ENCODE data around the gene TMEM151B. TPM values are rescaled to one million over a fixed set of nuclear protein-coding genes. Genes with fewer than 3 reads are reported as not detected.

TMEM151B gene
- total and polyA plus RNA-seq, 2 of the 13 experiments (the other 11 are each of a cell fraction or from before 2014, with no cell fraction given), result not detected

- no peak for TF ChIP-seq ZNF318 (CRISPR knock-in tag; IDR thresholded peaks at IDR 0.05)
- TF ChIP-seq ZNF12 (CRISPR knock-in tag; IDR thresholded peaks at IDR 0.05), result no peak
- TF ChIP-seq MIXL1 (CRISPR knock-in tag; IDR thresholded peaks at IDR 0.05), result no peak
- no peak for TF ChIP-seq ZNF839 (CRISPR knock-in tag; IDR thresholded peaks at IDR 0.05; ENCODE audit: borderline replicate concordance)
- TF ChIP-seq SMAD9 (CRISPR knock-in tag; IDR thresholded peaks at IDR 0.05), result no peak; the same call in 1 of the 2 replicates
- TF ChIP-seq ZNF557 (CRISPR knock-in tag; IDR thresholded peaks at IDR 0.05), result no peak
- no peak for TF ChIP-seq GMEB2 (CRISPR knock-in tag; IDR thresholded peaks at IDR 0.05; ENCODE audit: low read depth)
- TF ChIP-seq ZBTB25 (CRISPR knock-in tag; IDR thresholded peaks at IDR 0.05), result no peak
- TF ChIP-seq AKAP8 (CRISPR knock-in tag; IDR thresholded peaks at IDR 0.05), result no peak
- peak; percentile 20; the same call in 1 of the 2 replicates for TF ChIP-seq KDM4B (CRISPR knock-in tag; IDR thresholded peaks at IDR 0.05)
- no peak for TF ChIP-seq ZNF30 (CRISPR knock-in tag; IDR thresholded peaks at IDR 0.05)
- no peak; the same call in 1 of the 2 replicates for TF ChIP-seq BCL3 (CRISPR knock-in tag; IDR thresholded peaks at IDR 0.05)
- TF ChIP-seq NR2F1 (CRISPR knock-in tag; IDR thresholded peaks at IDR 0.05), result peak; percentile 7 to 26; a peak in 1 of 4 replicates
- TF ChIP-seq HOXD1 (CRISPR knock-in tag; IDR thresholded peaks at IDR 0.05), result no peak
- TF ChIP-seq BRD4 (CRISPR knock-in tag; IDR thresholded peaks at IDR 0.05), result peak; percentile 19; the same call in 1 of the 2 replicates
These were observed 22.6 kb upstream of the TMEM151B start (continued) for GRCh38 chr6:44247338-44248302.

All from HepG2 (cell line).